Smooth muscle cell (in vitro differentiated cells): ENCODE results near the gene PTPRN2. TPM values are rescaled to one million over a fixed set of nuclear protein-coding genes. Genes with fewer than 3 reads are reported as not detected.

Experiments
- DNase-seq: peaks from one replicate; lab custom pipeline; 2025; ENCODE audit not compliant: unreplicated experiment; lab: John Stamatoyannopoulos, UW
- H2AFZ ChIP-seq: fragments of 200-600 bp; sonication (generic); 2 replicates; pipeline ENCODE4 v1.6.0; 2016; ENCODE audit warnings: antibody characterized with exemption, low read depth, mild to moderate bottlenecking
- H3F3A ChIP-seq: fragments of 200-600 bp; sonication (generic); 2 replicates; pipeline ENCODE4 v1.6.0; 2017; ENCODE audit warnings: antibody characterized with exemption, low read depth
- H3K27ac ChIP-seq: fragments of 200-600 bp; sonication (generic); 2 replicates; pipeline ENCODE4 v1.5.1; 2016; ENCODE audit warnings: low read depth, mild to moderate bottlenecking
- H3K27me3 ChIP-seq: fragments of 200-600 bp; sonication (generic); 2 replicates; pipeline ENCODE4 v1.6.1; 2016; ENCODE audit warnings: low read depth, mild to moderate bottlenecking
- H3K36me3 ChIP-seq: fragments of 200-600 bp; sonication (generic); 2 replicates; pipeline ENCODE4 v1.5.1; 2016; ENCODE audit warnings: low read depth
- H3K4me1 ChIP-seq: fragments of 200-600 bp; sonication (generic); 2 replicates; pipeline ENCODE4 v1.5.1; 2016; ENCODE audit warnings: low read depth
- H3K4me2 ChIP-seq: fragments of 200-600 bp; sonication (generic); 2 replicates; pipeline ENCODE4 v1.6.0; 2016; ENCODE audit warnings: mild to moderate bottlenecking
- H3K4me3 ChIP-seq: fragments of 200-600 bp; sonication (generic); 2 replicates; pipeline ENCODE4 v1.5.1; 2016; ENCODE audit warnings: mild to moderate bottlenecking
- H3K79me2 ChIP-seq: fragments of 200-600 bp; sonication (generic); 2 replicates; pipeline ENCODE4 v1.6.0; 2016; ENCODE audit warnings: low read depth, mild to moderate bottlenecking
- H3K9ac ChIP-seq: fragments of 200-600 bp; sonication (generic); 2 replicates; pipeline ENCODE4 v1.6.0; 2016; ENCODE audit warnings: low read depth
- H3K9me3 ChIP-seq: fragments of 200-600 bp; sonication (generic); replicated peaks from 2 replicates; pipeline ENCODE4 v1.5.1; 2016; ENCODE audit warnings: low read depth
- H4K20me1 ChIP-seq: fragments of 200-600 bp; sonication (generic); 2 replicates; pipeline ENCODE4 v1.6.0; 2016; ENCODE audit warnings: low read depth
- CTCF ChIP-seq: fragments of 200-600 bp; sonication (generic); IDR thresholded peaks from 2 replicates; pipeline ENCODE4 v1.5.1; 2017; ENCODE audit warnings: borderline replicate concordance, mild to moderate bottlenecking, antibody characterized with exemption; ENCODE audit not compliant: insufficient read depth, poor library complexity, severe bottlenecking
- WGBS: methylation state at CpG from one replicate; pipeline ENCODE4 v1.1.7; 2016; ENCODE audit warnings: low lambda C conversion rate; 5-methylcytosine and 5-hydroxymethylcytosine counted together
- polyA plus RNA-seq: library from polyadenylated mRNA; unstranded; fragments of >200 nt; fragmentation: Nextera tagmentation; extraction: Ambion mirVana; gene quantifications from 2 replicates; pipeline ENCODE4 v1.2.1, GENCODE V29; 2016
- total RNA-seq: library from RNA; depleted of rRNA; stranded (reverse); fragments of >200 nt; gene quantifications from 2 replicates; pipeline ENCODE4 v1.2.3, GENCODE V29; 2014

The PTPRN2 gene
- total and polyA plus RNA-seq, 2 experiments from 2014 or later = 0.09 to 0.87 TPM

GRCh38 chr7:157875230-157876179 lies 712.1 kb downstream of the PTPRN2 start:
- H3K79me2 ChIP-seq = no peaks in the 10 kb centered on the region

DNA sequence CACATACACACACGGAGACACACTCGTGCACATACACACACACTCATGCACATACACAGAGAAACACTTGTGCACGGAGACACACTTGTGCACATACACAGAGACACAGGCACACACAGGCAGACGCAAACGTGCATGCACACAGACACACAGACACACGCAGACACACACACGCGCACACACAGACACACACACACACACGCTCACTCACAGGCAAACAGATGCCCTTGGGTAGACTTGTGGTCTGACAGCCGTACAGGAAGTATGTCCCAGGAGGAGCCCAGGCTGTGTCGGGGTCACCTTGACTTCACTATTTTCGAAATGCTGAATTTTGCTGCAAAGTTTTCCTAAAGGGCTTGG lies 712.8 kb downstream of the PTPRN2 start:
- peak overlapping the region; percentile 55 for H3K4me2 ChIP-seq
- H3K79me2 ChIP-seq = no peaks in the 10 kb centered on the region
- no peaks in the 10 kb centered on the region for H3K36me3 ChIP-seq
- H4K20me1 ChIP-seq = no peaks in the 10 kb centered on the region
- H3K9ac ChIP-seq = no peak overlapping the region
- H2AFZ ChIP-seq = no peak overlapping the region
- TF ChIP-seq CTCF = no peak
- no peaks in the 10 kb centered on the region for H3K27me3 ChIP-seq
- no peaks in the 10 kb centered on the region for H3F3A ChIP-seq
- DNase-seq = no peak
- H3K4me3 ChIP-seq = no peak overlapping the region
- peaks cover 7% of the 10 kb centered on the region for H3K4me1 ChIP-seq
- no peak overlapping the region for H3K27ac ChIP-seq
- WGBS = 81% methylated on average over 12 of the region's 12 CpGs
- no peaks in the 10 kb centered on the region for H3K9me3 ChIP-seq

More at GRCh38 chr7:157875230-157876179, 712.1 kb downstream of the PTPRN2 start:
- Histone ChIP-seq H4K20me1 (no peaks in the 10 kb centered on the region), H3K9ac (no peak overlapping the region), H3K27ac (no peak overlapping the region), H3K27me3 (no peaks in the 10 kb centered on the region), H3K4me2 (peak overlapping the region; percentile 55), H3K4me1 (peaks cover 7% of the 10 kb centered on the region), H3K9me3 (no peaks in the 10 kb centered on the region), H3F3A (no peaks in the 10 kb centered on the region), H3K4me3 (no peak overlapping the region), H3K36me3 (no peaks in the 10 kb centered on the region), H2AFZ (no peak overlapping the region)
- no peak for DNase-seq
- TF ChIP-seq CTCF = peak; percentile 50
- 36% methylated on average over 27 of the region's 30 CpGs for WGBS

GRCh38 chr7:157874208-157874816 lies 713.3 kb downstream of the PTPRN2 start:
- no peaks in the 10 kb centered on the region for H3K9me3 ChIP-seq
- no peak overlapping the region for H3K4me3 ChIP-seq
- TF ChIP-seq CTCF = no peak
- H3K4me2 ChIP-seq = no peak overlapping the region
- no peaks in the 10 kb centered on the region for H3F3A ChIP-seq
- no peaks in the 10 kb centered on the region for H4K20me1 ChIP-seq
- H3K36me3 ChIP-seq = no peaks in the 10 kb centered on the region
- H2AFZ ChIP-seq = no peak overlapping the region
- no peaks in the 10 kb centered on the region for H3K27me3 ChIP-seq
- no peak overlapping the region for H3K9ac ChIP-seq
- no peak for DNase-seq
- H3K27ac ChIP-seq = no peak overlapping the region
- 91% methylated on average over 14 of the region's 14 CpGs for WGBS
- no peaks in the 10 kb centered on the region for H3K79me2 ChIP-seq
- H3K4me1 ChIP-seq = peaks cover 7% of the 10 kb centered on the region
